H1 (cell line): Measurements from ENCODE around the gene MSS51. TPM values are rescaled to one million over a fixed set of nuclear protein-coding genes. Genes with fewer than 3 reads are reported as not detected.

ENCODE experiments used
- JUN ChIP-seq: IDR thresholded peaks from 2 replicates; pipeline ENCODE4 v1.6.1; 2011; ENCODE audit warnings: low read depth, mild to moderate bottlenecking, improper control_type of control experiment, low read length
- KDM5A ChIP-seq: fragments of 200-600 bp; IDR thresholded peaks from 2 replicates; pipeline ENCODE4 v1.7.1; 2012; ENCODE audit warnings: mild to moderate bottlenecking, low read length, inconsistent platforms, mixed read lengths
- POU5F1 ChIP-seq: IDR thresholded peaks from 2 replicates; pipeline ENCODE4 v1.6.1; 2011; ENCODE audit warnings: low read depth, mild to moderate bottlenecking, low read length, moderate library complexity
- TEAD4 ChIP-seq: IDR thresholded peaks from 2 replicates; pipeline ENCODE4 v1.6.1; 2012; ENCODE audit warnings: low read depth, low read length, inconsistent platforms, mixed read lengths
- polyA plus RNA-seq, 7 experiments: library from polyadenylated mRNA; depleted of rRNA in 3 of 7; stranded (reverse) in 5 of 7; unstranded in 2 of 7; fragments of >200 nt in 5 of 7; fragments of 200-250 nt in 2 of 7; gene quantifications; 1 replicate in 5 of 7; 2 replicates in 1 of 7; 4 replicates in 1 of 7; pipeline versions ENCODE4 v1.2.1 to v1.2.3, GENCODE V29; 2011 to 2013; ENCODE audit warnings: missing spikeins in 2 of 7, mixed read lengths in 2 of 7
- total RNA-seq: library from RNA; stranded (reverse); fragmentation: NEBNext Ultra II Directional; extraction: Animal tissue kit (Norgen Biotek cat#: 25700); gene quantifications from 2 replicates; pipeline ENCODE4 v1.2.1, GENCODE V29; 2021
- TF ChIP-seq, protein P1 (sequence below): fragments of 300-600 bp; sonication (generic); IDR thresholded peaks from 2 replicates; pipeline ENCODE4 v1.7.1; 2012; ENCODE audit warnings: low read length, moderate library complexity, mild to moderate bottlenecking, inconsistent platforms; ENCODE audit not compliant: insufficient replicate concordance
- TF ChIP-seq, protein P2 (sequence below): IDR thresholded peaks from 2 replicates; pipeline ENCODE4 v1.6.1; 2012; ENCODE audit warnings: inconsistent platforms

MSS51 gene
- total and polyA plus RNA-seq, 2 of the 8 experiments (the other 6 are each of a cell fraction or from before 2014, with no cell fraction given), result 1.5 to 1.7 TPM

DNA sequence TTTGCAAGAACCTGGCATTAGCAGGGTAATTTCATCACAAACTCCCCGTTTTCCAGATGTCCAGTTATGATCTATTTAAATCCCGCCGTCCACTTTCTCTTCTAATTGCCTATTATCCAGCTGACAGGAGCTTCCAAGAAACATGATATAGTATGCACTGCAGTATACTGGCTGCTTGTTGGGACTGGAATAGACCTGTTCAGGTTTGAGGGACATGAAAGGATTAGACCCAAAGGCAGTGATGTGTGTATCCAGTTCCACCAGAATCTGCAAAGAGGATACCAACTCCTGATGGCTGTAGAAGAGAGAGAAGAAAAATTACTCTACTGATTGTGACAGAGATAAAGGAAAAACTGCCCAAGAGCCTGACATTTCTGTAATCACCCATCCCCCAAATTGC lies 8.9 kb downstream of the MSS51 start (continued):
- TF ChIP-seq, protein P1, sequence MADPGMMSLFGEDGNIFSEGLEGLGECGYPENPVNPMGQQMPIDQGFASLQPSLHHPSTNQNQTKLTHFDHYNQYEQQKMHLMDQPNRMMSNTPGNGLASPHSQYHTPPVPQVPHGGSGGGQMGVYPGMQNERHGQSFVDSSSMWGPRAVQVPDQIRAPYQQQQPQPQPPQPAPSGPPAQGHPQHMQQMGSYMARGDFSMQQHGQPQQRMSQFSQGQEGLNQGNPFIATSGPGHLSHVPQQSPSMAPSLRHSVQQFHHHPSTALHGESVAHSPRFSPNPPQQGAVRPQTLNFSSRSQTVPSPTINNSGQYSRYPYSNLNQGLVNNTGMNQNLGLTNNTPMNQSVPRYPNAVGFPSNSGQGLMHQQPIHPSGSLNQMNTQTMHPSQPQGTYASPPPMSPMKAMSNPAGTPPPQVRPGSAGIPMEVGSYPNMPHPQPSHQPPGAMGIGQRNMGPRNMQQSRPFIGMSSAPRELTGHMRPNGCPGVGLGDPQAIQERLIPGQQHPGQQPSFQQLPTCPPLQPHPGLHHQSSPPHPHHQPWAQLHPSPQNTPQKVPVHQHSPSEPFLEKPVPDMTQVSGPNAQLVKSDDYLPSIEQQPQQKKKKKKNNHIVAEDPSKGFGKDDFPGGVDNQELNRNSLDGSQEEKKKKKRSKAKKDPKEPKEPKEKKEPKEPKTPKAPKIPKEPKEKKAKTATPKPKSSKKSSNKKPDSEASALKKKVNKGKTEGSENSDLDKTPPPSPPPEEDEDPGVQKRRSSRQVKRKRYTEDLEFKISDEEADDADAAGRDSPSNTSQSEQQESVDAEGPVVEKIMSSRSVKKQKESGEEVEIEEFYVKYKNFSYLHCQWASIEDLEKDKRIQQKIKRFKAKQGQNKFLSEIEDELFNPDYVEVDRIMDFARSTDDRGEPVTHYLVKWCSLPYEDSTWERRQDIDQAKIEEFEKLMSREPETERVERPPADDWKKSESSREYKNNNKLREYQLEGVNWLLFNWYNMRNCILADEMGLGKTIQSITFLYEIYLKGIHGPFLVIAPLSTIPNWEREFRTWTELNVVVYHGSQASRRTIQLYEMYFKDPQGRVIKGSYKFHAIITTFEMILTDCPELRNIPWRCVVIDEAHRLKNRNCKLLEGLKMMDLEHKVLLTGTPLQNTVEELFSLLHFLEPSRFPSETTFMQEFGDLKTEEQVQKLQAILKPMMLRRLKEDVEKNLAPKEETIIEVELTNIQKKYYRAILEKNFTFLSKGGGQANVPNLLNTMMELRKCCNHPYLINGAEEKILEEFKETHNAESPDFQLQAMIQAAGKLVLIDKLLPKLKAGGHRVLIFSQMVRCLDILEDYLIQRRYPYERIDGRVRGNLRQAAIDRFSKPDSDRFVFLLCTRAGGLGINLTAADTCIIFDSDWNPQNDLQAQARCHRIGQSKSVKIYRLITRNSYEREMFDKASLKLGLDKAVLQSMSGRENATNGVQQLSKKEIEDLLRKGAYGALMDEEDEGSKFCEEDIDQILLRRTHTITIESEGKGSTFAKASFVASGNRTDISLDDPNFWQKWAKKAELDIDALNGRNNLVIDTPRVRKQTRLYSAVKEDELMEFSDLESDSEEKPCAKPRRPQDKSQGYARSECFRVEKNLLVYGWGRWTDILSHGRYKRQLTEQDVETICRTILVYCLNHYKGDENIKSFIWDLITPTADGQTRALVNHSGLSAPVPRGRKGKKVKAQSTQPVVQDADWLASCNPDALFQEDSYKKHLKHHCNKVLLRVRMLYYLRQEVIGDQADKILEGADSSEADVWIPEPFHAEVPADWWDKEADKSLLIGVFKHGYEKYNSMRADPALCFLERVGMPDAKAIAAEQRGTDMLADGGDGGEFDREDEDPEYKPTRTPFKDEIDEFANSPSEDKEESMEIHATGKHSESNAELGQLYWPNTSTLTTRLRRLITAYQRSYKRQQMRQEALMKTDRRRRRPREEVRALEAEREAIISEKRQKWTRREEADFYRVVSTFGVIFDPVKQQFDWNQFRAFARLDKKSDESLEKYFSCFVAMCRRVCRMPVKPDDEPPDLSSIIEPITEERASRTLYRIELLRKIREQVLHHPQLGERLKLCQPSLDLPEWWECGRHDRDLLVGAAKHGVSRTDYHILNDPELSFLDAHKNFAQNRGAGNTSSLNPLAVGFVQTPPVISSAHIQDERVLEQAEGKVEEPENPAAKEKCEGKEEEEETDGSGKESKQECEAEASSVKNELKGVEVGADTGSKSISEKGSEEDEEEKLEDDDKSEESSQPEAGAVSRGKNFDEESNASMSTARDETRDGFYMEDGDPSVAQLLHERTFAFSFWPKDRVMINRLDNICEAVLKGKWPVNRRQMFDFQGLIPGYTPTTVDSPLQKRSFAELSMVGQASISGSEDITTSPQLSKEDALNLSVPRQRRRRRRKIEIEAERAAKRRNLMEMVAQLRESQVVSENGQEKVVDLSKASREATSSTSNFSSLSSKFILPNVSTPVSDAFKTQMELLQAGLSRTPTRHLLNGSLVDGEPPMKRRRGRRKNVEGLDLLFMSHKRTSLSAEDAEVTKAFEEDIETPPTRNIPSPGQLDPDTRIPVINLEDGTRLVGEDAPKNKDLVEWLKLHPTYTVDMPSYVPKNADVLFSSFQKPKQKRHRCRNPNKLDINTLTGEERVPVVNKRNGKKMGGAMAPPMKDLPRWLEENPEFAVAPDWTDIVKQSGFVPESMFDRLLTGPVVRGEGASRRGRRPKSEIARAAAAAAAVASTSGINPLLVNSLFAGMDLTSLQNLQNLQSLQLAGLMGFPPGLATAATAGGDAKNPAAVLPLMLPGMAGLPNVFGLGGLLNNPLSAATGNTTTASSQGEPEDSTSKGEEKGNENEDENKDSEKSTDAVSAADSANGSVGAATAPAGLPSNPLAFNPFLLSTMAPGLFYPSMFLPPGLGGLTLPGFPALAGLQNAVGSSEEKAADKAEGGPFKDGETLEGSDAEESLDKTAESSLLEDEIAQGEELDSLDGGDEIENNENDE, result no peak
- TF ChIP-seq, protein P2, sequence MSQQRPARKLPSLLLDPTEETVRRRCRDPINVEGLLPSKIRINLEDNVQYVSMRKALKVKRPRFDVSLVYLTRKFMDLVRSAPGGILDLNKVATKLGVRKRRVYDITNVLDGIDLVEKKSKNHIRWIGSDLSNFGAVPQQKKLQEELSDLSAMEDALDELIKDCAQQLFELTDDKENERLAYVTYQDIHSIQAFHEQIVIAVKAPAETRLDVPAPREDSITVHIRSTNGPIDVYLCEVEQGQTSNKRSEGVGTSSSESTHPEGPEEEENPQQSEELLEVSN, result no peak
- no peak for TF ChIP-seq JUN
- no peak for TF ChIP-seq TEAD4
- TF ChIP-seq POU5F1, result no peak
- no peak for TF ChIP-seq KDM5A
- TF ChIP-seq, all 59 proteins: peak for 0
